Keratinocyte (primary cell): ENCODE data around the gene CEACAM7. TPM values are rescaled to one million over a fixed set of nuclear protein-coding genes. Genes with fewer than 3 reads are reported as not detected.

Source experiments
- DNase-seq: peaks from one replicate; pipeline ENCODE4 v3.0.0-alpha.2; 2011; ENCODE audit warnings: low read depth, missing footprints, low spot score
- FAIRE-seq: peaks from 2 replicates; lab custom pipeline; 2011; peaks lifted over from hg19 to GRCh38; lab: Jason Lieb, UNC
- H2AFZ ChIP-seq: 2 replicates; pipeline ENCODE4 v1.6.0; 2012; ENCODE audit warnings: low read length, control low read depth, inconsistent platforms; ENCODE audit not compliant: control insufficient read depth
- H3K27ac ChIP-seq: 2 replicates; pipeline ENCODE4 v1.5.1; 2011; ENCODE audit warnings: low read length; ENCODE audit not compliant: control insufficient read depth, insufficient read depth
- H3K27me3 ChIP-seq: 3 replicates; pipeline ENCODE4 v1.6.0; 2011; ENCODE audit warnings: low read length; ENCODE audit not compliant: control insufficient read depth, insufficient read depth; ENCODE audit errors: extremely low read depth
- H3K36me3 ChIP-seq, 2 experiments: 2 replicates in 1 of 2; 3 replicates in 1 of 2; pipeline ENCODE4 v1.5.1; 2011; ENCODE audit warnings: low read length in 2 of 2, mild to moderate bottlenecking in 1 of 2; ENCODE audit not compliant: control insufficient read depth in 2 of 2, insufficient read depth in 2 of 2; ENCODE audit errors: extremely low read depth in 1 of 2
- H3K4me1 ChIP-seq: 3 replicates; pipeline ENCODE4 v1.5.1; 2011; ENCODE audit warnings: low read length; ENCODE audit not compliant: control insufficient read depth, insufficient read depth; ENCODE audit errors: extremely low read depth
- H3K4me2 ChIP-seq: 3 replicates; pipeline ENCODE4 v1.6.0; 2011; ENCODE audit warnings: low read depth, low read length; ENCODE audit not compliant: control insufficient read depth, insufficient read depth; ENCODE audit errors: extremely low read depth
- H3K4me3 ChIP-seq, 3 experiments: fragments of 200-600 bp in 1 of 3; sonication (generic) in 1 of 3; 2 replicates in 2 of 3; 3 replicates in 1 of 3; pipeline ENCODE4 v1.5.1; 2011 to 2016; ENCODE audit warnings: low read length in 3 of 3, mild to moderate bottlenecking in 3 of 3, control low read depth in 2 of 3, inconsistent platforms in 1 of 3, low read depth in 1 of 3, mixed read lengths in 1 of 3, mixed run types in 1 of 3, moderate library complexity in 1 of 3; ENCODE audit not compliant: control insufficient read depth in 2 of 3, insufficient read depth in 2 of 3; ENCODE audit errors: extremely low read depth in 1 of 3
- H3K79me2 ChIP-seq: 2 replicates; pipeline ENCODE4 v1.6.0; 2012; ENCODE audit warnings: low read length; ENCODE audit not compliant: control insufficient read depth, insufficient read depth
- H3K9ac ChIP-seq: 3 replicates; pipeline ENCODE4 v1.6.0; 2011; ENCODE audit warnings: low read length; ENCODE audit not compliant: control insufficient read depth, insufficient read depth; ENCODE audit errors: extremely low read depth
- H3K9me1 ChIP-seq: 3 replicates; pipeline ENCODE4 v1.6.0; 2011; ENCODE audit warnings: low read length; ENCODE audit not compliant: control insufficient read depth, insufficient read depth; ENCODE audit errors: extremely low read depth
- H3K9me3 ChIP-seq: 2 replicates; pipeline ENCODE4 v1.5.1; 2012; ENCODE audit warnings: low read depth, low read length; ENCODE audit not compliant: control insufficient read depth
- H4K20me1 ChIP-seq: 3 replicates; pipeline ENCODE4 v1.6.0; 2011; ENCODE audit warnings: low read length; ENCODE audit not compliant: control insufficient read depth, insufficient read depth; ENCODE audit errors: extremely low read depth
- CTCF ChIP-seq, 3 experiments: IDR thresholded peaks in 1 of 3; conservative IDR thresholded peaks in 1 of 3; optimal IDR thresholded peaks in 1 of 3; 2 replicates in 2 of 3; 3 replicates in 1 of 3; pipeline versions ENCODE3 to v1.5.1; 2011; ENCODE audit warnings: low read length in 3 of 3, mild to moderate bottlenecking in 3 of 3, moderate library complexity in 2 of 3, control low read depth in 1 of 3, inconsistent platforms in 1 of 3; ENCODE audit not compliant: insufficient read depth in 2 of 3; ENCODE audit errors: extremely low read depth in 1 of 3
- EZH2 ChIP-seq: IDR thresholded peaks from one replicate; pipeline ENCODE4 v1.6.1; 2012; ENCODE audit warnings: inconsistent platforms, mild to moderate bottlenecking, low read length, moderate library complexity
- dilution Hi-C: fragments of 300-500 bp; cut with MboI; formaldehyde crosslinking; loops from one replicate; pipeline ENCODE4 v1.7.0; 2020; ENCODE audit warnings: low sequenced_read_pairs; ENCODE audit not compliant: extremely low pct_ligation_motif_present
- polyA plus RNA-seq, 5 experiments: library from polyadenylated mRNA; depleted of rRNA in 3 of 5; stranded (reverse) in 3 of 5; stranded (forward) in 1 of 5; unstranded in 1 of 5; fragments of >200 nt; gene quantifications; 1 replicate in 1 of 5; 2 replicates in 3 of 5; 3 replicates in 1 of 5; pipeline versions ENCODE4 v1.2.1 to v1.2.3, GENCODE V29; 2011 to 2012; ENCODE audit warnings: missing spikeins in 2 of 5, low read depth in 1 of 5, low replicate concordance in 1 of 5

CEACAM7 gene
- polyA plus RNA-seq, 1 donor (not counting 4 experiments of a cell fraction or from before 2014, with no cell fraction given) = not detected

GRCh38 chr19:41626877-41627276, 61.2 kb downstream of the CEACAM7 start, which contains the start of gene CEACAM4:
CEACAM4 (minus strand) TSS chr19:41627074; CDS start chr19:41626963, 111 bp downstream.
- no peaks in the 10 kb centered on the region for H3K9me3 ChIP-seq
- H3K4me1 ChIP-seq = no peaks in the 10 kb centered on the region
- TF ChIP-seq CTCF (optimal IDR thresholded peaks at IDR 0.05 in 1 of 3, IDR thresholded peaks at IDR 0.05 in 1 of 3, conservative IDR thresholded peaks at IDR 0.05 in 1 of 3; ENCODE audit: extremely low read depth in 1 of 3, insufficient read depth in 2 of 3, low read length in 3 of 3) (no peak), EZH2 (no peak)
- no peak within 1 kb of the TSS for H3K9ac ChIP-seq
- H3K4me2 ChIP-seq = no peak within 1 kb of the TSS
- no peaks in the 10 kb centered on the region for H3K27me3 ChIP-seq
- no peak within 1 kb of the TSS for H3K27ac ChIP-seq
- H4K20me1 ChIP-seq = no peaks in the 10 kb centered on the region
- FAIRE-seq (no peak), DNase-seq (no peak)
- no peaks in the 10 kb centered on the region for H3K36me3 ChIP-seq
- no peak within 1 kb of the TSS for H2AFZ ChIP-seq
- dilution Hi-C loops = no loop called here
- no peaks in the 10 kb centered on the region for H3K79me2 ChIP-seq
- no peak within 1 kb of the TSS for H3K4me3 ChIP-seq
- no peaks in the 10 kb centered on the region for H3K9me1 ChIP-seq

- TF ChIP-seq EZH2 = no peak
- no peak for TF ChIP-seq CTCF (optimal IDR thresholded peaks at IDR 0.05 in 1 of 3, IDR thresholded peaks at IDR 0.05 in 1 of 3, conservative IDR thresholded peaks at IDR 0.05 in 1 of 3; ENCODE audit: extremely low read depth in 1 of 3, insufficient read depth in 2 of 3, low read length in 3 of 3)
- H3K4me3 ChIP-seq = no peak overlapping the region
Observed at GRCh38 chr19:41626278-41626677, 61.8 kb downstream of the CEACAM7 start.

More at GRCh38 chr19:41626278-41626677, 61.8 kb downstream of the CEACAM7 start:
- Histone ChIP-seq H3K36me3 (no peaks in the 10 kb centered on the region), H3K9ac (no peak overlapping the region), H4K20me1 (no peaks in the 10 kb centered on the region), H3K79me2 (no peaks in the 10 kb centered on the region), H3K9me1 (no peaks in the 10 kb centered on the region), H3K27ac (no peak overlapping the region), H3K4me2 (no peak overlapping the region), H3K4me1 (no peaks in the 10 kb centered on the region), H3K27me3 (no peaks in the 10 kb centered on the region), H3K9me3 (no peaks in the 10 kb centered on the region), H2AFZ (no peak overlapping the region)
- DNase-seq (no peak), FAIRE-seq (no peak)
- dilution Hi-C loops = no loop called here
